Activated CD4-positive, alpha-beta T cell treated with anti-CD3 and anti-CD28 coated beads, Interleukin-2, amount 50 U/mL, for 24 hours (primary cell): ENCODE data around the gene NPIPA2.
"Not testable (repeated sequence)": the region's sequence is repeated elsewhere in the genome, so short reads cannot be mapped to it uniquely, and the experiment has no call there.

Experiments
- DNase-seq, 2 donors: peaks; one replicate each; pipeline ENCODE4 v3.0.0-alpha.2; 2020; ENCODE audit warnings: low read depth in 1 of 2, low spot score in 1 of 2

NPIPA2 gene

DNA sequence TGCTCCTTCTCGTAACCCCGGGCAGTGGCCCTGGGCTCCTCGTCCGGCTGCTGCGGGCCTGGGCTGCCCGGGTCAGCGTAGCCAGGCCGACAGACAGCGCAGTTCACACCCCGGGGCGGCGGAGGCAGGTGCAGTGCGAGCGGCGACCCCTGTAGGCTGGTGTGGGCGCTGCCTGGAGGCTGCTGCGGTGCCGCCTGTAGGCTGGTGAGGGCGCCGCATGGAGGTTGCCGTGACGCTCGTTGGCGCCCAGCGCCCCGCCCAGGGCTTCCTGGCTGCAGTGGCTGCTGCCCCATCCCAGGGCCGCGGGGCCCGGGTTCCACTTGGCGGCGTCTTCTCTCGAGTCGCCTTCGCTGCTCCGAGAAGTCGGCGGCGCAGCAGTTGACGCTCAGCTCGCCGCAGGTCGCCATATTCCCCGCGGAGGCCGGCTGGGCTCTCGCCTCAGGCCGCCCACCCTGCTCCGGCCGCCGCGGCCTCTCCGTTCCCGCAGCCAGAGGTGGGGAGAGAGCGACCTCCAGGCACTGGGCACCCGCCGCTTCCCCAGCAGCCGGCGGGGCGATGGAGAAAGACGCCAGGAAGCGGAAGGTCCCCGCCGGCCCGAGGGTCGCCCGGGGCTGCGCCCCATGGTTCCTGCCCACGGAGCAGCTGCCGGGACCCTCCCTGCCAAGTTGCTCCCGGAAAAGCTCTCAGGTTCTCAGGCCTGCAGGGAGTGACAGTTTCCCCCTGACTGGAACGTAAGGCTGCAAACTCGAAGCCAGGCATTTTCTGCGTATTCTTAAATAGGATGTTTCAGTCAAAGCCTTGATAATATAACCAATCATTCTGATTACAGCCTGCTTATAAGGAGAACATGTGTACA is at the start of gene NPIPA2:
Gene NPIPA2, plus strand, starts transcription at position 261 of the 856 bp plus-strand sequence. CDS start 5,533 bp downstream, outside the sequence.
- DNase-seq = not testable (repeated sequence)

- DNase-seq = not testable (repeated sequence)
Measured at GRCh38 chr16:14694129-14694528, 48.2 kb upstream of the NPIPA2 start, which contains the start of gene PLA2G10. Gene PLA2G10, minus strand, starts transcription at chr16:14694308. Its CDS starts 79 bp downstream, at chr16:14694229.

DNA sequence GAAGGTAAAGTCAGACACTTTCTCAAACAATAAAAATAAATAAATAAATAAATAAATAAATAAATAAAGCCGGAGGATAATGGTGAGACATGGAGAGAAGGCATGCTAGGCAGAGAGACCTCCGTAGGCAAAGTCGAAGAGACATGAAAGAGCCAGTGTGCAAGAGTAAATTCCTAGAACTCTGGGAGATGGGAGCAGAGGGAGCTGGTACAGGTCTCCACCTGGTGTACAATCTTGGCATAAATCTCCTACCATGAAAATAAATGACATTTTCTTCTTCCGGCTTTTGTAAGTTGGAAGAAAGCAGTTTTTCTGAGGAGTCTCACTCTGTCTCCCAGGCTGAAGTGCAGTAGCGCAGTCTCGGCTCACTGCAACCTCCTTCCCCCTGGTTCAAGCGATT is 40.5 kb upstream of the NPIPA2 start:
- DNase-seq = not testable (repeated sequence)

GRCh38 chr16:14702672-14703071 is 39.7 kb upstream of the NPIPA2 start:
- DNase-seq = not testable (repeated sequence)

DNA sequence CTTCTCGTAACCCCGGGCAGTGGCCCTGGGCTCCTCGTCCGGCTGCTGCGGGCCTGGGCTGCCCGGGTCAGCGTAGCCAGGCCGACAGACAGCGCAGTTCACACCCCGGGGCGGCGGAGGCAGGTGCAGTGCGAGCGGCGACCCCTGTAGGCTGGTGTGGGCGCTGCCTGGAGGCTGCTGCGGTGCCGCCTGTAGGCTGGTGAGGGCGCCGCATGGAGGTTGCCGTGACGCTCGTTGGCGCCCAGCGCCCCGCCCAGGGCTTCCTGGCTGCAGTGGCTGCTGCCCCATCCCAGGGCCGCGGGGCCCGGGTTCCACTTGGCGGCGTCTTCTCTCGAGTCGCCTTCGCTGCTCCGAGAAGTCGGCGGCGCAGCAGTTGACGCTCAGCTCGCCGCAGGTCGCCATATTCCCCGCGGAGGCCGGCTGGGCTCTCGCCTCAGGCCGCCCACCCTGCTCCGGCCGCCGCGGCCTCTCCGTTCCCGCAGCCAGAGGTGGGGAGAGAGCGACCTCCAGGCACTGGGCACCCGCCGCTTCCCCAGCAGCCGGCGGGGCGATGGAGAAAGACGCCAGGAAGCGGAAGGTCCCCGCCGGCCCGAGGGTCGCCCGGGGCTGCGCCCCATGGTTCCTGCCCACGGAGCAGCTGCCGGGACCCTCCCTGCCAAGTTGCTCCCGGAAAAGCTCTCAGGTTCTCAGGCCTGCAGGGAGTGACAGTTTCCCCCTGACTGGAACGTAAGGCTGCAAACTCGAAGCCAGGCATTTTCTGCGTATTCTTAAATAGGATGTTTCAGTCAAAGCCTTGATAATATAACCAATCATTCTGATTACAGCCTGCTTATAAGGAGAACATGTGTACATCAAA is 38.9 kb upstream of the NPIPA2 start, which contains the start of gene NPIPA3:
Gene NPIPA3, plus strand, starts transcription at position 256 of the 856 bp plus-strand sequence. CDS start 5,533 bp downstream, outside the sequence.
- DNase-seq = not testable (repeated sequence)

DNA sequence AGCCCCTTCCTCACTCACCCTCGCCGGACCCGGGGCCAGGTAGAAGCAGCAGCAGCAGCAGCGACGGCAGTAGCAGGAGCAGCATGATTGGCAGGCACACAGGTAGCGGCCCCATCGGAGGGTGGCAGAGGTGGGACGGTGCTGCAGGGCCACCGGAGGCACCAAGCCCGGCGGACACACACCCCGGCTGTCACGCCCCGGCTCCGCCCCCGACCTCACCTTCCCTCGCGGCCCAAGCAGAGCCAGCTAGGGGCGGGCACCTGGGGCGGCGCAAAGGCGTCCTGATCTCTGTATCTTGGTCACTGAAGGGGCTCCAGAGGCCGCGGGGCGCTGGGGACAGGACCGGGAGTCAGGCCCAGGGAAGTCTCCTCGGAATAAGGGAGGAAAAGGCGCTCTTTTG is 9.1 kb upstream of the NPIPA2 start:
- not testable (repeated sequence) for DNase-seq

DNA sequence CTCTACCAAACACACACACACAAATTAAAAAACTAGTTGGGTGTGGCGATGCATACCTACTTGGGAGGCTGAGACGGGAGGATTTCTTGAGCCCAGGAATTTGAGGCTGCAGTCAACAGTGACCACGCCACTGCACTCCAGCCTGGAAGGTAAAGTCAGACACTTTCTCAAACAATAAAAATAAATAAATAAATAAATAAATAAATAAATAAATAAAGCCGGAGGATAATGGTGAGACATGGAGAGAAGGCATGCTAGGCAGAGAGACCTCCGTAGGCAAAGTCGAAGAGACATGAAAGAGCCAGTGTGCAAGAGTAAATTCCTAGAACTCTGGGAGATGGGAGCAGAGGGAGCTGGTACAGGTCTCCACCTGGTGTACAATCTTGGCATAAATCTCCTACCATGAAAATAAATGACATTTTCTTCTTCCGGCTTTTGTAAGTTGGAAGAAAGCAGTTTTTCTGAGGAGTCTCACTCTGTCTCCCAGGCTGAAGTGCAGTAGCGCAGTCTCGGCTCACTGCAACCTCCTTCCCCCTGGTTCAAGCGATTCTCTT is 1.4 kb upstream of the NPIPA2 start:
- not testable (repeated sequence) for DNase-seq

DNA sequence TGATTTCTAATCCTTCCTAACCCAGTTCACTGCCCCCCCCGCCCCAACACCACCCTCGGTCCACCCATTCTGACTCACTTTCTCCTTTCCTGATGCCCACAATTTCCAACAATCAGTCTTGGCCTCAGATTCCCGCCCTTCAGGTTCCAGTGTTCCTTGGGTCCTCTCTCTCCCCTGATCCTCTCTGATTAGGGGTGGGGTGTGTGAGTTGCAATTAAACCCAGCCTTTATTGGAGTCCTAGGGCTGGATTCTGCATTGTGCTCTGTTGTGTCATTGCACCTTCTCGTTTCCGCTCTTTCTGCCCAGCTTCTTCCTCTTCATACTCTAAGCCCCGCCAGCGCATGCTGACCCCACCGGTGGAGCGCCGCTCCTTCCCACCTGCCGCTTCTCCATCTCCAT is 539 bp upstream of the NPIPA2 start:
- DNase-seq = not testable (repeated sequence)

GRCh38 chr16:14773654-14774053 is 31.3 kb downstream of the NPIPA2 start:
- not testable (repeated sequence) for DNase-seq

- not testable (repeated sequence) for DNase-seq
Measured at GRCh38 chr16:14775624-14776023, 33.3 kb downstream of the NPIPA2 start.

- not testable (repeated sequence) for DNase-seq
Measured at GRCh38 chr16:14776763-14777162, 34.4 kb downstream of the NPIPA2 start.

DNA sequence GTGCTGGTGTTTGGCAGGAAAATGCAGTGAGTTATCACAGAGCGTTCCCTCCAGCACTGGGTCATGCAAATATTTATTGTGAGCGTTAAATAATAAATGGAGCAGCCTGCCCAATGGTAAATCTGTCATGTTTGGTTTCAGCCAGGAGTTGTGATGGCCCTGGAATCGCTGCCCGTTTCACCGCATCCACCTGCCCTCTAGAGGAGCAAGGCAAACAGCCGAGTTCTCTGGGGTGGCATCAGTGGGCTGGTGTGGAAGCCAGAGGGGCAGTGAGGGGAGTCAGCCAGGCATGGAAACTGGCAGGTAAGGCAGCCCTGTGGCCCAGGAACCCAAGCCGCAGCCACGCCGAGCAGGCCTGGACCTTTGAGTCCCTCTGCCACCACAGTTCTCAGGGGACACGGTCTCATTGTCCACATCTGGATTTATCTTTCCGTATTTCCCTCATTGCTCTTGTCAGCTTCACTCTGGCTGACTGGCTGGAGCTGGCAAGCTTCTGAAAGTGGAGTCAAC is 37.1 kb downstream of the NPIPA2 start:
- not testable (repeated sequence) for DNase-seq

DNA sequence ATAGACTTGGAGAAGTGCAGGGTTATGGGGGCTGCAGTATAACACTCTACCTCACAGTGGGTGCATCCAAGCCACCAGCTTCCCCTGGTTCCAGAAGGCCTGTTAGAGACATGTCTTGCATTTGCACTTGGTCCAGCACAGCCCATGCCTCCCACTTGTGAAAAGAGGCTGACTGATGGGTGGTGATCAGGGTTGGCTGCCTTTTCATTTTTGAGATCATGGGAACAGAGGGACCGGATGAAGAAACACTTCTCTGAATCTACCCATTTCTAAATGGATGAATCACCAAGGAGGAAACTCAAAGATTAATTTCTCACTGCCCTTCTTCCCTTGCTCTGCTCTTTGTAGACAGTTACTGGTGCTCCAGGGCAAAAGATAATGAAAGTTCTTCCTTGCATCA is 43.8 kb downstream of the NPIPA2 start:
- DNase-seq = not testable (repeated sequence)

DNA sequence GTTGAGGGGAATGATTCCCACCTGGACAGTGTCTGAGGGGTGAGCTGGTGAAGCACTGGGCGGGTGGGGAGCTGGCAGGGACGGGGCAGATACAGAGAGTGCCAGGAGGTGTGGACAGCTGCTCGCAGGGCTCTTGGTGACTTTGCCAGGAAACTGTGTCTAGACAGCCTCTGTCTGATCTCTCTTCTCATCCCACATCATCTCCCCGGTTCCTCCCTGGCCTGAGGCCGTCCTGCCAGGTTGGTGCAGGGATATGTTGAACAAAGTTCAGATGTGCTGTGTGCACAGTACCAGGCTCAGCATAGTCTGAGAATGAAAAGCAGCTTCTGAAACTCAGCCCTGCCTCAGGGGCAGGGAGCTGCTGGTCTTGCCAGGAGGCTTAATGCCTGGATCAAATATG is 47.2 kb downstream of the NPIPA2 start:
- not testable (repeated sequence) for DNase-seq

DNA sequence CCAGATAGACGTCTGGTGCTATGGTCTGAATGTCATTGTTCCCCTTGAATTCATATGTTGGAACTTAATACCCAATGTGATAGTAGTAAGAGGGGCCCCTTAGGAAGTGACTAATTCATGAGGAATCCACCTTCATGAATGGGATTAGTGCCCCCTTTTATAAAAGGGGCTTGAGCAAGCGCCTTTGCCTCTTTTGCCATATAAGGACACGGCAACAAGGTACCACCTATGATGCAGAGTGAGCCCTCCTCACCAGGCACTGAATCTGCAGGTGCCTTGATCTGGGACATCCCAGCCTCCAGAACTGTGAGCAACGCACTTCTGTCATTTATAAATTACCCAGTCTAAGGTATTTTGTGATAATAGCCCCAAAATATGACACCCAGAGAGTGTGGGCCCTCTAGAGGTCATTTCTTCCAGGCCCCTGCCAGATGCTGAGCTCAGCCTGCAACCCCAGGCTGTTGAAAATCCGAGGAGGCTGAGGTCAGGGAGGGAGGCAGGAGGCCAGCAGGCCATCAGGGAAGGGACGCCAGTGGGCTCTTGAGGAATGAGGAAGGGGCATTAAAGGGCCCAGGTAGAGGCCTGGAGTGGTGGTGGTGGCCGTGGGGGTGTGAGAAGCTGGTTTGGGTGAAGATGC is 48.1 kb downstream of the NPIPA2 start:
- not testable (repeated sequence) for DNase-seq

DNA sequence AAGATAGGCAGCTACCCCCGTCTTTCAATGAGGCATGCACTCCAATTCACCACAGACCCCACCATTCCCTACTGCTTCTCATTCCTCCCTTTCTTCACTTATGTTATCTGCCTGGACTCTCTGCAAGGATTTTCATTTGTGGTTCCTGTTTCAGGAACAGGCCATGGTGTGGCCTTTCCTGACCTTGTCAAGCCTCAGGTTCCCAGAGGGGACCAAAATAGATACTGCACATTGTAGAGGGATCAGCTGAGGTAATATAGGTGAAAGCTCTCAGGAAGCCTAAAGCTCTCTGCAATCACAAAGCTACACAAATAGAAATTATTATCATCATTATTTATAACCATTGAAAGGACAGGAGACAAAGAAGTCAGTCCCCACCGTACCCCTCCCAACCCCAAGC is 50.6 kb downstream of the NPIPA2 start:
- not testable (repeated sequence) for DNase-seq

DNA sequence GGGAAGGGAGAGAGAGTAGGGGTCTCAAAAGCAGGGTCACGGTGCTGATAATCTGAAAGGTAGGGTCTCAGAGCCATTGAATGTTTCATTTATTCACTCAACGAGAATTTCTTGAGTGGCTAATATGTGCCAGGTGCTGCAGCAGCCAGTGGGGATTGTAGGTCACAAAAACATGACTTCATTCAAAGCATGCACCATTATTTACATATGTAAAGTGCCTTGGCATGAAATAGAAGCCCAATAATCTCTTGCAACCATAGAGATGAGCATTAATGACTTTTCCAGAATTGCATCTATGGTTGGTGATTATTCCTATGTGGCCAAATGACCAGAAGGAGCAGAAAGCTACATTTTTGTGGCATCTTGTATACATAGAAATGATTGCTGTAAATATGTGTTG is 55.2 kb downstream of the NPIPA2 start:
- not testable (repeated sequence) for DNase-seq

- not testable (repeated sequence) for DNase-seq
Measured at GRCh38 chr16:14803577-14803976, 61.2 kb downstream of the NPIPA2 start.

DNA sequence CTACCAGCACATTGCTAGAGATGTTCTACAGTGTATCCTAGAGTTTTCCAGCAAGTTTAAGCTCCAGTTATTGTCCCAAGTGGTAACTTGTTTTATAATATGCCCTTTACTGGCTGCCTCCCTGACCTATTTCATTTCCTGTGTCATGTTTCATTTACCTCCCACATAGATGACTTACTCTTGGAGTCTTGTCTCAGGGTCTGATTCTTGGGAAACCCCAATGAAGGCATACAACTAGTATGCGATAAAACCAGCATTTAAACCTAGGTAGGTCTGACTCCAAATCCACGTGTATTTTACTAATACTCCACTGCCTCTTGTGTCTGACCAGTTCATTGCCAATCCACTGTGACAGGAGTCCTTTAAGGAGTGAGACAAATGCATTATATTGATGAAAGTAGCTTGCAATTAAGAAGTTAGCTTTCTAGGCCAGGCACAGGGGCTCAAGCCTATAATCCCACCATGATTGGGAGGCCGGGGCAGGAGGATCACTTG is 64.9 kb downstream of the NPIPA2 start:
- DNase-seq = not testable (repeated sequence)

- not testable (repeated sequence) for DNase-seq
Measured at GRCh38 chr16:14813890-14814289, 71.6 kb downstream of the NPIPA2 start.
